ENCODE results near the gene KMT2C.
"Not testable (repeated sequence)": the region's sequence is repeated elsewhere in the genome, so short reads cannot be mapped to it uniquely, and the experiment has no call there.

Gene KMT2C

GRCh38 chr7:152247851-152248250 lies 188.0 kb downstream of the KMT2C start:
- not testable (repeated sequence) for H3K27ac ChIP-seq

- H3K27ac ChIP-seq, result not testable (repeated sequence)
These were observed 190.4 kb downstream of the KMT2C start for GRCh38 chr7:152245417-152245816.

- H3K27ac ChIP-seq, result not testable (repeated sequence)
These were observed 192.3 kb downstream of the KMT2C start for GRCh38 chr7:152243464-152243863.

- not testable (repeated sequence) for H3K27ac ChIP-seq
These were observed 194.5 kb downstream of the KMT2C start for GRCh38 chr7:152241301-152241700.

- not testable (repeated sequence) for H3K27ac ChIP-seq
These were observed 199.5 kb downstream of the KMT2C start for GRCh38 chr7:152236306-152236705.

GRCh38 chr7:152234421-152234820 lies 201.4 kb downstream of the KMT2C start:
- H3K27ac ChIP-seq, result not testable (repeated sequence)

- TF ChIP-seq CTCF (conservative IDR thresholded peaks at IDR 0.05), result no peak
- no peak overlapping the region for H3K27ac ChIP-seq
These were observed 204.7 kb downstream of the KMT2C start for GRCh38 chr7:152231089-152231488.

- not testable (repeated sequence) for H3K27ac ChIP-seq
These were observed 216.2 kb downstream of the KMT2C start for GRCh38 chr7:152219556-152219955.

- not testable (repeated sequence) for H3K27ac ChIP-seq
These were observed 227.0 kb downstream of the KMT2C start for GRCh38 chr7:152208766-152209165.

GRCh38 chr7:152204417-152204816 lies 231.4 kb downstream of the KMT2C start:
- not testable (repeated sequence) for H3K27ac ChIP-seq

GRCh38 chr7:152203095-152203494 lies 232.7 kb downstream of the KMT2C start:
- TF ChIP-seq CTCF (conservative IDR thresholded peaks at IDR 0.05), result no peak
- no peak overlapping the region for H3K27ac ChIP-seq

- no peak for TF ChIP-seq CTCF (conservative IDR thresholded peaks at IDR 0.05)
These were observed 233.7 kb downstream of the KMT2C start for GRCh38 chr7:152202056-152202455.

GRCh38 chr7:152200395-152200794 lies 235.4 kb downstream of the KMT2C start:
- TF ChIP-seq CTCF (conservative IDR thresholded peaks at IDR 0.05), result no peak
- H3K27ac ChIP-seq, result no peak overlapping the region

More at GRCh38 chr7:152202056-152202455, 233.7 kb downstream of the KMT2C start:
- H3K27ac ChIP-seq, result no peak overlapping the region

Measured in VCaP (cell line).